ENCODE results near the gene ADGRG6.

DNA sequence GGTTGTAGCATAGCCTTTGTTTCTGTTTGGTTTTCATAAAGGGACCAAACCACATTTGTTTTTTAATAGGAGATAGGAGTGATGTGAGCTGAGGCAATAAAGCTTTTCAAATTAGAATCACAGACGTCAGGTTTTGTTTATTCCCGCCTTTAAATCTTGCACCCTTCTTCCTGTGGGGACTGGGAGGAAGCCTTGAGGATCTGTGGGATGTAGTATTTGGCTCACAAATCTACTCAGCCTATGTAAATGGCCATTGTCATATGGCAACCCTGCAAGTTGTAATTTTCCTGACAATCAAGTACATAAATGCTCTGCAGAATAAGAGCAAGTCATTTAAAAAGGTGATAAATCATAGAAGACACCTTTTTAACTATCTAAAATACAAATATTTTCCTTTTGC lies 110.4 kb downstream of the ADGRG6 start:
- TF ChIP-seq, protein P1, sequence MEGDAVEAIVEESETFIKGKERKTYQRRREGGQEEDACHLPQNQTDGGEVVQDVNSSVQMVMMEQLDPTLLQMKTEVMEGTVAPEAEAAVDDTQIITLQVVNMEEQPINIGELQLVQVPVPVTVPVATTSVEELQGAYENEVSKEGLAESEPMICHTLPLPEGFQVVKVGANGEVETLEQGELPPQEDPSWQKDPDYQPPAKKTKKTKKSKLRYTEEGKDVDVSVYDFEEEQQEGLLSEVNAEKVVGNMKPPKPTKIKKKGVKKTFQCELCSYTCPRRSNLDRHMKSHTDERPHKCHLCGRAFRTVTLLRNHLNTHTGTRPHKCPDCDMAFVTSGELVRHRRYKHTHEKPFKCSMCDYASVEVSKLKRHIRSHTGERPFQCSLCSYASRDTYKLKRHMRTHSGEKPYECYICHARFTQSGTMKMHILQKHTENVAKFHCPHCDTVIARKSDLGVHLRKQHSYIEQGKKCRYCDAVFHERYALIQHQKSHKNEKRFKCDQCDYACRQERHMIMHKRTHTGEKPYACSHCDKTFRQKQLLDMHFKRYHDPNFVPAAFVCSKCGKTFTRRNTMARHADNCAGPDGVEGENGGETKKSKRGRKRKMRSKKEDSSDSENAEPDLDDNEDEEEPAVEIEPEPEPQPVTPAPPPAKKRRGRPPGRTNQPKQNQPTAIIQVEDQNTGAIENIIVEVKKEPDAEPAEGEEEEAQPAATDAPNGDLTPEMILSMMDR (IDR thresholded peaks at IDR 0.05 in 2 of 3, conservative IDR thresholded peaks at IDR 0.05 in 1 of 3; ENCODE audit: control insufficient read depth in 2 of 3, extremely low read depth in 1 of 3, insufficient read depth in 1 of 3, low read depth in 3 of 3, low read length in 3 of 3), result no peak
- TF ChIP-seq SPI1 (IDR thresholded peaks at IDR 0.05; ENCODE audit: borderline replicate concordance, insufficient read depth, low read depth, low read length) (no peak), EZH2 (IDR thresholded peaks at IDR 0.05; ENCODE audit: borderline replicate concordance, control insufficient read depth, low read depth, low read length) (no peak), POLR2A (IDR thresholded peaks at IDR 0.05; ENCODE audit: low read depth, low read length) (no peak), CHD4 (IDR thresholded peaks at IDR 0.05) (no peak), MTA3 (IDR thresholded peaks at IDR 0.05; ENCODE audit: borderline replicate concordance, low read length) (no peak), RBBP5 (conservative IDR thresholded peaks at IDR 0.05) (no peak), RAD21 (IDR thresholded peaks at IDR 0.05; ENCODE audit: insufficient read depth, low read depth, low read length) (no peak), GABPA (IDR thresholded peaks at IDR 0.05; ENCODE audit: low read depth) (no peak)
- TF ChIP-seq, protein P2, sequence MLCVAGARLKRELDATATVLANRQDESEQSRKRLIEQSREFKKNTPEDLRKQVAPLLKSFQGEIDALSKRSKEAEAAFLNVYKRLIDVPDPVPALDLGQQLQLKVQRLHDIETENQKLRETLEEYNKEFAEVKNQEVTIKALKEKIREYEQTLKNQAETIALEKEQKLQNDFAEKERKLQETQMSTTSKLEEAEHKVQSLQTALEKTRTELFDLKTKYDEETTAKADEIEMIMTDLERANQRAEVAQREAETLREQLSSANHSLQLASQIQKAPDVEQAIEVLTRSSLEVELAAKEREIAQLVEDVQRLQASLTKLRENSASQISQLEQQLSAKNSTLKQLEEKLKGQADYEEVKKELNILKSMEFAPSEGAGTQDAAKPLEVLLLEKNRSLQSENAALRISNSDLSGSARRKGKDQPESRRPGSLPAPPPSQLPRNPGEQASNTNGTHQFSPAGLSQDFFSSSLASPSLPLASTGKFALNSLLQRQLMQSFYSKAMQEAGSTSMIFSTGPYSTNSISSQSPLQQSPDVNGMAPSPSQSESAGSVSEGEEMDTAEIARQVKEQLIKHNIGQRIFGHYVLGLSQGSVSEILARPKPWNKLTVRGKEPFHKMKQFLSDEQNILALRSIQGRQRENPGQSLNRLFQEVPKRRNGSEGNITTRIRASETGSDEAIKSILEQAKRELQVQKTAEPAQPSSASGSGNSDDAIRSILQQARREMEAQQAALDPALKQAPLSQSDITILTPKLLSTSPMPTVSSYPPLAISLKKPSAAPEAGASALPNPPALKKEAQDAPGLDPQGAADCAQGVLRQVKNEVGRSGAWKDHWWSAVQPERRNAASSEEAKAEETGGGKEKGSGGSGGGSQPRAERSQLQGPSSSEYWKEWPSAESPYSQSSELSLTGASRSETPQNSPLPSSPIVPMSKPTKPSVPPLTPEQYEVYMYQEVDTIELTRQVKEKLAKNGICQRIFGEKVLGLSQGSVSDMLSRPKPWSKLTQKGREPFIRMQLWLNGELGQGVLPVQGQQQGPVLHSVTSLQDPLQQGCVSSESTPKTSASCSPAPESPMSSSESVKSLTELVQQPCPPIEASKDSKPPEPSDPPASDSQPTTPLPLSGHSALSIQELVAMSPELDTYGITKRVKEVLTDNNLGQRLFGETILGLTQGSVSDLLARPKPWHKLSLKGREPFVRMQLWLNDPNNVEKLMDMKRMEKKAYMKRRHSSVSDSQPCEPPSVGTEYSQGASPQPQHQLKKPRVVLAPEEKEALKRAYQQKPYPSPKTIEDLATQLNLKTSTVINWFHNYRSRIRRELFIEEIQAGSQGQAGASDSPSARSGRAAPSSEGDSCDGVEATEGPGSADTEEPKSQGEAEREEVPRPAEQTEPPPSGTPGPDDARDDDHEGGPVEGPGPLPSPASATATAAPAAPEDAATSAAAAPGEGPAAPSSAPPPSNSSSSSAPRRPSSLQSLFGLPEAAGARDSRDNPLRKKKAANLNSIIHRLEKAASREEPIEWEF (IDR thresholded peaks at IDR 0.05; ENCODE audit: insufficient replicate concordance, low read depth, low read length), result no peak
